HepG2 (cell line): ENCODE data around the gene HYCC2. TPM values are rescaled to one million over a fixed set of nuclear protein-coding genes. Genes with fewer than 3 reads are reported as not detected.

Source experiments
- ARID5B ChIP-seq: IDR thresholded peaks from 2 replicates; pipeline ENCODE4 v1.4.0; 2020; ENCODE audit warnings: mild to moderate bottlenecking, missing genetic modification reagents
- ATF4 ChIP-seq, 2 experiments: fragments of 450-650 bp in 1 of 2; sonication (generic) in 1 of 2; formaldehyde crosslinking; IDR thresholded peaks; 2 replicates each; pipeline versions ENCODE4 v1.5.0 to v1.8.0; 2020 to 2022; ENCODE audit warnings: mild to moderate bottlenecking in 1 of 2, missing genetic modification reagents in 1 of 2
- CREB1 ChIP-seq, 2 experiments: fragments of 450-650 bp in 1 of 2; IDR thresholded peaks; 2 replicates each; pipeline ENCODE4 v1.6.1; 2016 to 2017; ENCODE audit warnings: control low read depth in 1 of 2, mild to moderate bottlenecking in 1 of 2, missing compliant biosample characterization in 1 of 2, missing genetic modification characterization in 1 of 2
- DMAP1 ChIP-seq: IDR thresholded peaks from 2 replicates; pipeline ENCODE4 v1.6.1; 2016
- FLYWCH1 ChIP-seq: sonication (generic); formaldehyde crosslinking; IDR thresholded peaks from 2 replicates; pipeline ENCODE4 v1.8.1; 2023; ENCODE audit warnings: mild to moderate bottlenecking, missing genetic modification reagents
- KLF11 ChIP-seq: IDR thresholded peaks from 2 replicates; pipeline ENCODE4 v1.6.1; 2016; ENCODE audit warnings: missing compliant biosample characterization
- NR1H2 ChIP-seq: sonication (generic); formaldehyde crosslinking; IDR thresholded peaks from 2 replicates; pipeline ENCODE4 v1.8.1; 2022; ENCODE audit warnings: low read depth, missing genetic modification reagents, borderline replicate concordance
- RCOR2 ChIP-seq: IDR thresholded peaks from 2 replicates; pipeline ENCODE4 v1.6.1; 2016; ENCODE audit warnings: missing biosample characterization, missing genetic modification reagents
- TP53 ChIP-seq: sonication (generic); formaldehyde crosslinking; conservative IDR thresholded peaks from 2 replicates; pipeline ENCODE4 v1.4.0; 2020; ENCODE audit warnings: missing genetic modification reagents
- ZBTB40 ChIP-seq, 2 experiments: fragments of 450-650 bp in 1 of 2; sonication (generic) in 1 of 2; formaldehyde crosslinking in 1 of 2; IDR thresholded peaks; 2 replicates each; pipeline versions ENCODE4 v1.6.1 to v1.8.0; 2016 to 2022; ENCODE audit warnings: antibody characterized with exemption in 1 of 2, mild to moderate bottlenecking in 1 of 2, missing genetic modification reagents in 1 of 2
- ZNF260 ChIP-seq: sonication (generic); formaldehyde crosslinking; IDR thresholded peaks from 2 replicates; pipeline ENCODE4 v1.4.0; 2020; ENCODE audit warnings: missing genetic modification reagents, low read depth, mild to moderate bottlenecking, borderline replicate concordance
- ZNF33B ChIP-seq: sonication (generic); formaldehyde crosslinking; IDR thresholded peaks from 2 replicates; pipeline ENCODE4 v1.5.1; 2020; ENCODE audit warnings: mild to moderate bottlenecking, missing genetic modification reagents
- ZNF878 ChIP-seq: sonication (generic); formaldehyde crosslinking; IDR thresholded peaks from 2 replicates; pipeline ENCODE4 v1.8.1; 2023; ENCODE audit warnings: mild to moderate bottlenecking, missing genetic modification reagents, moderate library complexity
- polyA plus RNA-seq, 8 experiments: library from polyadenylated mRNA; depleted of rRNA in 3 of 8; stranded (reverse) in 7 of 8; unstranded in 1 of 8; fragments of >200 nt; fragmentation: Illumina TruSeq in 4 of 8; extraction: Trizol in 4 of 8; gene quantifications; 2 replicates each; pipeline versions ENCODE4 v1.2.1 to v1.2.3, GENCODE V29; 2011 to 2016; ENCODE audit warnings: low read depth in 4 of 8, missing spikeins in 1 of 8, mixed read lengths in 1 of 8; ENCODE audit not compliant: insufficient read depth in 1 of 8
- total RNA-seq, 5 experiments: library from RNA; depleted of rRNA; stranded (reverse); fragments of >200 nt; fragmentation: Illumina TruSeq; extraction: Trizol; gene quantifications; 2 replicates each; pipeline ENCODE4 v1.2.3, GENCODE V29; 2016; ENCODE audit warnings: low read depth in 1 of 5

The HYCC2 gene
- total and polyA plus RNA-seq, 2 of the 13 experiments (the other 11 are each of a cell fraction or from before 2014, with no cell fraction given) = 4.7 to 13.9 TPM

- TF ChIP-seq ZNF33B (CRISPR knock-in tag) (peak; percentile 13; the same call in 1 of the 2 replicates), NR1H2 (CRISPR knock-in tag) (peak; percentile 84; the same call in 1 of the 2 replicates), ZNF878 (CRISPR knock-in tag) (peak; percentile 38; the same call in 1 of the 2 replicates), ARID5B (CRISPR knock-in tag) (peak; percentile 69), TP53 (CRISPR knock-in tag) (no peak), ZBTB40 (IDR thresholded peaks at IDR 0.05) (no peak), ZBTB40 (CRISPR knock-in tag; IDR thresholded peaks at IDR 0.05) (peak; percentile 70), RCOR2 (no peak), ATF4 (CRISPR knock-in tag; IDR thresholded peaks at IDR 0.05) (peak in 1 of 2 experiments; percentile 53; a peak in 1 of 4 replicates), ZNF260 (CRISPR knock-in tag) (no peak), DMAP1 (peak; percentile 86), FLYWCH1 (no peak; the same call in none of the 2 replicates), CREB1 (IDR thresholded peaks at IDR 0.05) (0 out of 2 replicates have a peak, but pooled peaks have one; percentile 9), CREB1 (CRISPR knock-in tag; IDR thresholded peaks at IDR 0.05) (no peak), KLF11 (CRISPR knock-in tag) (peak; percentile 54; the same call in 1 of the 2 replicates)
These were observed 44.9 kb upstream of the HYCC2 start, which contains the start of gene CFLAR (continued) for GRCh38 chr2:201116115-201116958.
